ENCODE data around the gene FLACC1. TPM values are rescaled to one million over a fixed set of nuclear protein-coding genes. Genes with fewer than 3 reads are reported as not detected.

The FLACC1 gene
- total and polyA plus RNA-seq, 2 experiments from 2014 or later, result 0.10 to 0.27 TPM

DNA sequence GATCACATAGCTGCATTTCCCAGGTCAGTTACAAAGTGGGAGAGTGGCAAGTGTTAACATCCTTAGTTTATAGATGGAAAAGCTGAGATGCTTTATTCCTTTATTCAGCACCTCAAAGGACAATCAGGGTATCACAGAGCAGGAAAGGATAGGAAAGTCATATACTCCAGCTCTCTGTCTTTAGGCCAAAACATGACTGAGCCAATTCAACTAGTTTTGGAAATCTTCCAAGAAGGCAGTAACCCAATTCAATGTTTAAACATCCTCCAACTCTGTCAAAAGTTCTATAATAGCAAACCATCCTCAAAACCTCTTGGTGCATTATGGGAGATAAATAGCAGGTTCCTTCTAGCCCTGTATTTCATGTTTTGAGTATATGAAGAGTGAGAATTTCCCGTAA lies 71.6 kb downstream of the FLACC1 start:
- no peaks in the 10 kb centered on the region for H3K27me3 Mint-ChIP-seq (ENCODE audit: insufficient read depth, low read depth, poor library complexity)
- Histone ChIP-seq H2AFZ (no peak overlapping the region), H3K4me2 (no peak overlapping the region), H3K4me3 (no peak overlapping the region), H3K9me2 (ENCODE audit: insufficient read depth) (no peaks in the 10 kb centered on the region; the same call in 1 of the 2 replicates), H3K36me3 (ENCODE audit: insufficient read depth) (no peaks in the 10 kb centered on the region), H3K27ac (ENCODE audit: low read depth) (no peak overlapping the region), H3F3A (replicated peaks; ENCODE audit: low read depth) (no peaks in the 10 kb centered on the region), H3K79me2 (replicated peaks; ENCODE audit: insufficient read depth) (no peaks in the 10 kb centered on the region), H4K20me1 (replicated peaks; ENCODE audit: insufficient read depth) (no peaks in the 10 kb centered on the region), H3K27me3 (ENCODE audit: insufficient read depth) (no peaks in the 10 kb centered on the region), H3K4me1 (ENCODE audit: insufficient read depth) (no peaks in the 10 kb centered on the region)
- H3K4me1 Mint-ChIP-seq, result no peaks in the 10 kb centered on the region
- no peak overlapping the region for H3K4me3 Mint-ChIP-seq
- DNase-seq (ENCODE audit: low spot score) (no peak), ATAC-seq (no peak)
- H3K36me3 Mint-ChIP-seq (ENCODE audit: low read depth), result peaks cover 11% of the 10 kb centered on the region; the same call in 2 of the 3 replicates
- no peak overlapping the region for H3K27ac Mint-ChIP-seq
- TF ChIP-seq, protein P1, sequence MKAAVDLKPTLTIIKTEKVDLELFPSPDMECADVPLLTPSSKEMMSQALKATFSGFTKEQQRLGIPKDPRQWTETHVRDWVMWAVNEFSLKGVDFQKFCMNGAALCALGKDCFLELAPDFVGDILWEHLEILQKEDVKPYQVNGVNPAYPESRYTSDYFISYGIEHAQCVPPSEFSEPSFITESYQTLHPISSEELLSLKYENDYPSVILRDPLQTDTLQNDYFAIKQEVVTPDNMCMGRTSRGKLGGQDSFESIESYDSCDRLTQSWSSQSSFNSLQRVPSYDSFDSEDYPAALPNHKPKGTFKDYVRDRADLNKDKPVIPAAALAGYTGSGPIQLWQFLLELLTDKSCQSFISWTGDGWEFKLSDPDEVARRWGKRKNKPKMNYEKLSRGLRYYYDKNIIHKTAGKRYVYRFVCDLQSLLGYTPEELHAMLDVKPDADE (IDR thresholded peaks at IDR 0.05), result no peak
- no peak for TF ChIP-seq ZNF331 (CRISPR knock-in tag; IDR thresholded peaks at IDR 0.05; ENCODE audit: low read depth)
- no peak for TF ChIP-seq STAT1 (IDR thresholded peaks at IDR 0.05; ENCODE audit: unreplicated experiment)
- no peak for TF ChIP-seq NANOG (IDR thresholded peaks at IDR 0.05; ENCODE audit: borderline replicate concordance)
- TF ChIP-seq CREB1 (CRISPR knock-in tag; IDR thresholded peaks at IDR 0.05; ENCODE audit: low read depth), result no peak
- no peak for TF ChIP-seq CTCF (conservative IDR thresholded peaks at IDR 0.05; ENCODE audit: low read depth in 2 of 2)
- no peak for TF ChIP-seq EZH2 (IDR thresholded peaks at IDR 0.05; ENCODE audit: low read depth, unreplicated experiment)
- TF ChIP-seq POLR2AphosphoS5 (IDR thresholded peaks at IDR 0.05; ENCODE audit: low read depth), result no peak
- no peak for TF ChIP-seq EZH2phosphoT487 (IDR thresholded peaks at IDR 0.05; ENCODE audit: unreplicated experiment)
- TF ChIP-seq, protein P2, sequence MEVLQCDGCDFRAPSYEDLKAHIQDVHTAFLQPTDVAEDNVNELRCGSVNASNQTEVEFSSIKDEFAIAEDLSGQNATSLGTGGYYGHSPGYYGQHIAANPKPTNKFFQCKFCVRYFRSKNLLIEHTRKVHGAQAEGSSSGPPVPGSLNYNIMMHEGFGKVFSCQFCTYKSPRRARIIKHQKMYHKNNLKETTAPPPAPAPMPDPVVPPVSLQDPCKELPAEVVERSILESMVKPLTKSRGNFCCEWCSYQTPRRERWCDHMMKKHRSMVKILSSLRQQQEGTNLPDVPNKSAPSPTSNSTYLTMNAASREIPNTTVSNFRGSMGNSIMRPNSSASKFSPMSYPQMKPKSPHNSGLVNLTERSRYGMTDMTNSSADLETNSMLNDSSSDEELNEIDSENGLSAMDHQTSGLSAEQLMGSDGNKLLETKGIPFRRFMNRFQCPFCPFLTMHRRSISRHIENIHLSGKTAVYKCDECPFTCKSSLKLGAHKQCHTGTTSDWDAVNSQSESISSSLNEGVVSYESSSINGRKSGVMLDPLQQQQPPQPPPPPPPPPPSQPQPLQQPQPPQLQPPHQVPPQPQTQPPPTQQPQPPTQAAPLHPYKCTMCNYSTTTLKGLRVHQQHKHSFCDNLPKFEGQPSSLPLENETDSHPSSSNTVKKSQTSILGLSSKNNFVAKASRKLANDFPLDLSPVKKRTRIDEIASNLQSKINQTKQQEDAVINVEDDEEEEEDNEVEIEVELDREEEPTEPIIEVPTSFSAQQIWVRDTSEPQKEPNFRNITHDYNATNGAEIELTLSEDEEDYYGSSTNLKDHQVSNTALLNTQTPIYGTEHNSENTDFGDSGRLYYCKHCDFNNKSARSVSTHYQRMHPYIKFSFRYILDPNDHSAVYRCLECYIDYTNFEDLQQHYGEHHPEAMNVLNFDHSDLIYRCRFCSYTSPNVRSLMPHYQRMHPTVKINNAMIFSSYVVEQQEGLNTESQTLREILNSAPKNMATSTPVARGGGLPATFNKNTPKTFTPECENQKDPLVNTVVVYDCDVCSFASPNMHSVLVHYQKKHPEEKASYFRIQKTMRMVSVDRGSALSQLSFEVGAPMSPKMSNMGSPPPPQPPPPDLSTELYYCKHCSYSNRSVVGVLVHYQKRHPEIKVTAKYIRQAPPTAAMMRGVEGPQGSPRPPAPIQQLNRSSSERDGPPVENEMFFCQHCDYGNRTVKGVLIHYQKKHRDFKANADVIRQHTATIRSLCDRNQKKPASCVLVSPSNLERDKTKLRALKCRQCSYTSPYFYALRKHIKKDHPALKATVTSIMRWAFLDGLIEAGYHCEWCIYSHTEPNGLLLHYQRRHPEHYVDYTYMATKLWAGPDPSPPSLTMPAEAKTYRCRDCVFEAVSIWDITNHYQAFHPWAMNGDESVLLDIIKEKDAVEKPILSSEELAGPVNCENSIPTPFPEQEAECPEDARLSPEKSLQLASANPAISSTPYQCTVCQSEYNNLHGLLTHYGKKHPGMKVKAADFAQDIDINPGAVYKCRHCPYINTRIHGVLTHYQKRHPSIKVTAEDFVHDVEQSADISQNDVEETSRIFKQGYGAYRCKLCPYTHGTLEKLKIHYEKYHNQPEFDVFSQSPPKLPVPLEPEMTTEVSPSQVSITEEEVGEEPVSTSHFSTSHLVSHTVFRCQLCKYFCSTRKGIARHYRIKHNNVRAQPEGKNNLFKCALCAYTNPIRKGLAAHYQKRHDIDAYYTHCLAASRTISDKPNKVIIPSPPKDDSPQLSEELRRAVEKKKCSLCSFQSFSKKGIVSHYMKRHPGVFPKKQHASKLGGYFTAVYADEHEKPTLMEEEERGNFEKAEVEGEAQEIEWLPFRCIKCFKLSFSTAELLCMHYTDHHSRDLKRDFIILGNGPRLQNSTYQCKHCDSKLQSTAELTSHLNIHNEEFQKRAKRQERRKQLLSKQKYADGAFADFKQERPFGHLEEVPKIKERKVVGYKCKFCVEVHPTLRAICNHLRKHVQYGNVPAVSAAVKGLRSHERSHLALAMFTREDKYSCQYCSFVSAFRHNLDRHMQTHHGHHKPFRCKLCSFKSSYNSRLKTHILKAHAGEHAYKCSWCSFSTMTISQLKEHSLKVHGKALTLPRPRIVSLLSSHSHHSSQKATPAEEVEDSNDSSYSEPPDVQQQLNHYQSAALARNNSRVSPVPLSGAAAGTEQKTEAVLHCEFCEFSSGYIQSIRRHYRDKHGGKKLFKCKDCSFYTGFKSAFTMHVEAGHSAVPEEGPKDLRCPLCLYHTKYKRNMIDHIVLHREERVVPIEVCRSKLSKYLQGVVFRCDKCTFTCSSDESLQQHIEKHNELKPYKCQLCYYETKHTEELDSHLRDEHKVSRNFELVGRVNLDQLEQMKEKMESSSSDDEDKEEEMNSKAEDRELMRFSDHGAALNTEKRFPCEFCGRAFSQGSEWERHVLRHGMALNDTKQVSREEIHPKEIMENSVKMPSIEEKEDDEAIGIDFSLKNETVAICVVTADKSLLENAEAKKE (CRISPR knock-in tag; IDR thresholded peaks at IDR 0.05), result no peak
- no peak for TF ChIP-seq JUNB (IDR thresholded peaks at IDR 0.05; ENCODE audit: unreplicated experiment)
- peaks cover 8% of the 10 kb centered on the region; the same call in 2 of the 3 replicates for H3K9me3 Mint-ChIP-seq
